GM12865 (cell line): ENCODE measurements around the gene SLC9A4.

Experiments used
- DNase-seq: peaks from one replicate; pipeline ENCODE4 v3.0.0; 2010; ENCODE audit warnings: low read depth
- H3K4me3 ChIP-seq: 2 replicates; pipeline ENCODE4 v1.5.1; 2011; ENCODE audit warnings: mild to moderate bottlenecking, low read depth, low read length, control low read depth
- CTCF ChIP-seq: IDR thresholded peaks from 2 replicates; pipeline ENCODE4 v1.5.1; 2011; ENCODE audit warnings: low read length, control low read depth, low read depth, inconsistent platforms; ENCODE audit not compliant: insufficient read depth; ENCODE audit errors: missing control alignments

SLC9A4 gene

GRCh38 chr2:102515851-102516250 is 42.8 kb downstream of the SLC9A4 start:
- no peak for TF ChIP-seq CTCF
- no peak for DNase-seq
- no peak overlapping the region for H3K4me3 ChIP-seq

GRCh38 chr2:102518170-102518569 is 45.1 kb downstream of the SLC9A4 start:
- H3K4me3 ChIP-seq, result no peak overlapping the region
- no peak for TF ChIP-seq CTCF
- DNase-seq, result no peak

- no peak overlapping the region for H3K4me3 ChIP-seq
- TF ChIP-seq CTCF, result peak; percentile 79
- DNase-seq, result peak; percentile 68
Measured at GRCh38 chr2:102520009-102520408, 47.0 kb downstream of the SLC9A4 start.

GRCh38 chr2:102520801-102521200 is 47.8 kb downstream of the SLC9A4 start:
- DNase-seq, result no peak
- no peak for TF ChIP-seq CTCF
- no peak overlapping the region for H3K4me3 ChIP-seq

- no peak overlapping the region for H3K4me3 ChIP-seq
- TF ChIP-seq CTCF, result no peak
- DNase-seq, result no peak
Measured at GRCh38 chr2:102522162-102522561, 49.1 kb downstream of the SLC9A4 start.

GRCh38 chr2:102522890-102523289 is 49.9 kb downstream of the SLC9A4 start:
- H3K4me3 ChIP-seq, result no peak overlapping the region
- DNase-seq, result no peak
- TF ChIP-seq CTCF, result no peak

GRCh38 chr2:102523651-102524050 is 50.6 kb downstream of the SLC9A4 start:
- H3K4me3 ChIP-seq, result no peak overlapping the region
- no peak for TF ChIP-seq CTCF
- no peak for DNase-seq
